Activated CD4-positive, alpha-beta T cell treated with anti-CD3 and anti-CD28 coated beads for 48 hours (primary cell): Measurements from ENCODE around the gene CPN1.

Experiments
- DNase-seq: peaks from one replicate; pipeline ENCODE4 v3.0.0-alpha.2; 2020

The CPN1 gene

DNA sequence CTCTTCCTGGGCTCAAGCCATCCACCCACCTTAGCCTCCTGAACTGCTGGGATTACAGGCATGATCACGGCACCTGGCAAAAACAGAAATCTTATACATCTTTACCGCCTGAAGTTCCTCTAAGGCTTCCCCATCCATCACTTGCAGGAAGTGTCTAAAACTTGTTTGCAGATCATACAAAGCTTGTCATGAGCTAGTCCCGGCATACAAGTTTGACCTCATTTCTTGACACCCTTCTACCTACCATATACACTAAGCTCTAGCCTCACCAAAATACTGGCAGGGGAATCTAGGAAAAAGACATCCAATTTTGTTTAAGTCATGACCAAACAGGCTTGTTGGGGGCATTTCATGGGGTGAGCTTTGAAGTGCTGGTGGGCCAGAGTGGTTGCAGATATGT is 86.4 kb downstream of the CPN1 start:
- DNase-seq = no peak

DNA sequence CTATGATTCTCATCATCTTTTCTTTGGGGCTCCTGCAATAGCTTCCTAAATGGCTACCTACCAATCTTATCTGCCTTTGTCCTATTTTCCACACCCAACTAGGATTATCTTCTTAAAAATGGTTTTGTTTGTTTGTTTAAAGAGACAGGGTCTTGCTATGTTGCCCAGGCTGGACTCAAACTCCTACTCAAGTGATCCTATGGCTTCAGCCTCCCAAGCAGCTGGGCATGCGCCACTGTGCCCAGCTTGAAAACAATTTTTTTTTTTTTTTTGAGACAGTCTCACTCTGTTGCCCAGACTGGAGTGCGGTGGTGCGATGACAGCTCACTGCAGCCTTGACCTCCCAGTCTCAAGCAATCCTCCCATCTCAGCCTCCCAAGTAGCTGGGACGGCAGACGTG is 86.9 kb downstream of the CPN1 start:
- no peak for DNase-seq

DNA sequence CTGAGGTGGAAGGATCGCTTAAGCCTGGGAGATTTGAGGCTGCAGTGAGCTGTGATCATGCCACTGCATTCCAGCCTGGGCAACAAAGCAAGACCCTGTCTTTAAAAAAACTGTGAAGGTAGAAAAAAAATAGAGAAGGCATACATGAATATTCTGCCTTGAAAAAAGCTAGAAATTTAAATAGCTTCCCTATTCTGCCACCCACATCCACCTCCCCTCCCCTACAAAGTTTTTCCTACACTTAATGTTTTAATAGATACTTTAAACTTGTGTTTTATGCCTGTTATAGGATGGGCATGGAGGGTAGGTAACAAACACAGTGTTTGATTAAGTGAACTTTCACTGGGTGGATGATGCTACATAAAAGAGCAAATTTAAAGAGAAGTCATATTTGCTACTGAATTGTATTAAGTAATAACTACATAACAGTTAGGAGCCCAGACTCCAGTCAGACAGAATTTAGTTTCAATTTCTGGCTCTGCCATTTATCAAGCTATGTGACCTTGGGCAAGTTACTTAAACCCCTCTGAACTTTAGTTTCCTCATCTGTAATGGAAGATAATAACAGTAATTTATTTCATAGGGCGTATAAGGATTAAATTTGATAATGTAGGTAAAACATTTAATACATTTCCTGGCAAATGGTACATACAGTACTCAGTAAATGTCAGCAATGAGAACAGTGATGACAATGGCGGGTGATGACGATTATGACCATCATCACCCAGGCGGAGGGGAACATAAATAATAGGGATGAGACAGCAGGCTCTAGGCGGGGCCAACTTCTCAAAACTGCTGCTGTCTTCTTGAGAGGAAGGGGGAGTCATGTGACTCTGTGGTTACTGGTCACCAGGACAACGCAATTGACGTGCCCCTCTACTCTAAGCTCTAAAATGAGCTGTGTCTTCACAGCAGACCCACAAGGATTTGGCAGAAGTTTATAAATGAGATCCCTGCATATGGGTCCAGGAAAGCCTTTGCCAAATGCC is 87.7 kb downstream of the CPN1 start:
- DNase-seq = peak; percentile 66
